Esophagus squamous epithelium (tissue), 5 donors: ENCODE data around the gene SPDYE3. TPM values are rescaled to one million over a fixed set of nuclear protein-coding genes. Genes with fewer than 3 reads are reported as not detected.
"Not testable (repeated sequence)": the region's sequence is repeated elsewhere in the genome, so short reads cannot be mapped to it uniquely, and the experiment has no call there.

Experiments used
- DNase-seq: peaks from one replicate; lab custom pipeline; 2025; lab: John Stamatoyannopoulos, UW
- H3K27ac ChIP-seq, 4 donors: fragments of 200-600 bp; sonication (generic); one replicate each; pipeline ENCODE4 v1.5.1; 2016 to 2019; ENCODE audit warnings: mild to moderate bottlenecking in 1 of 4
- H3K27me3 ChIP-seq, 4 donors: fragments of 200-600 bp; sonication (generic); 1 replicate in 3 of 4; 2 replicates in 1 of 4; pipeline versions ENCODE4 v1.5.1 to v1.6.0; 2017 to 2021; ENCODE audit warnings: antibody characterized with exemption in 1 of 4
- H3K36me3 ChIP-seq, 3 donors: fragments of 200-600 bp; sonication (generic); one replicate each; pipeline ENCODE4 v1.5.1; 2016 to 2019
- H3K4me1 ChIP-seq, 3 donors: fragments of 200-600 bp; sonication (generic); one replicate each; pipeline ENCODE4 v1.5.1; 2017 to 2019
- H3K4me3 ChIP-seq, 4 donors: fragments of 200-600 bp; sonication (generic); 1 replicate in 3 of 4; 2 replicates in 1 of 4; pipeline ENCODE4 v1.5.1; 2016 to 2019; ENCODE audit warnings: mild to moderate bottlenecking in 2 of 4, moderate library complexity in 1 of 4
- H3K9me3 ChIP-seq, 3 donors: fragments of 200-600 bp; sonication (generic); one replicate each; pipeline ENCODE4 v1.5.1; 2016 to 2019
- POLR2A ChIP-seq, 4 donors: fragments of 450-650 bp; IDR thresholded peaks; one replicate each; pipeline ENCODE4 v1.6.1; 2017; ENCODE audit warnings: antibody characterized with exemption in 4 of 4, mild to moderate bottlenecking in 4 of 4, moderate library complexity in 3 of 4
- WGBS, 2 donors: methylation state at CpG; one replicate each; pipeline ENCODE4 v1.1.5; 2018; 5-methylcytosine and 5-hydroxymethylcytosine counted together
- intact Hi-C: fragments of 100-400 bp; cut with DNase I; formaldehyde crosslinking; loops from one replicate; pipeline ENCODE4 v1.15.0; 2022
- total RNA-seq, 4 donors: library from RNA; depleted of rRNA; stranded (reverse); fragments of >200 nt; gene quantifications; one replicate each; pipeline ENCODE4 v1.1.0, GENCODE V29; 2016
- TF ChIP-seq, protein P1 (sequence below), 6 experiments: fragments of 450-650 bp in 4 of 6; fragments of 200-600 bp in 2 of 6; sonication (generic) in 2 of 6; IDR thresholded peaks; one replicate each; pipeline ENCODE4 v1.5.1; 2016 to 2019; ENCODE audit warnings: antibody characterized with exemption in 6 of 6, mild to moderate bottlenecking in 4 of 6, moderate library complexity in 4 of 6
- donor health status: DM: yes; HTN: yes; CAD: no.

SPDYE3 gene
- total RNA-seq, 4 donors from 2014 or later = not detected

- Histone ChIP-seq H3K36me3 (peaks cover 38 to 100% (median 57%) of the 10 kb centered on the region in 3 donors), H3K27me3 (no peaks in the 10 kb centered on the region), H3K4me3 (no peak within 1 kb of the TSS), H3K9me3 (no peaks in the 10 kb centered on the region), H3K4me1 (no peaks in the 10 kb centered on the region), H3K27ac (no peak within 1 kb of the TSS)
- DNase-seq = no peak
- TF ChIP-seq, protein P1, sequence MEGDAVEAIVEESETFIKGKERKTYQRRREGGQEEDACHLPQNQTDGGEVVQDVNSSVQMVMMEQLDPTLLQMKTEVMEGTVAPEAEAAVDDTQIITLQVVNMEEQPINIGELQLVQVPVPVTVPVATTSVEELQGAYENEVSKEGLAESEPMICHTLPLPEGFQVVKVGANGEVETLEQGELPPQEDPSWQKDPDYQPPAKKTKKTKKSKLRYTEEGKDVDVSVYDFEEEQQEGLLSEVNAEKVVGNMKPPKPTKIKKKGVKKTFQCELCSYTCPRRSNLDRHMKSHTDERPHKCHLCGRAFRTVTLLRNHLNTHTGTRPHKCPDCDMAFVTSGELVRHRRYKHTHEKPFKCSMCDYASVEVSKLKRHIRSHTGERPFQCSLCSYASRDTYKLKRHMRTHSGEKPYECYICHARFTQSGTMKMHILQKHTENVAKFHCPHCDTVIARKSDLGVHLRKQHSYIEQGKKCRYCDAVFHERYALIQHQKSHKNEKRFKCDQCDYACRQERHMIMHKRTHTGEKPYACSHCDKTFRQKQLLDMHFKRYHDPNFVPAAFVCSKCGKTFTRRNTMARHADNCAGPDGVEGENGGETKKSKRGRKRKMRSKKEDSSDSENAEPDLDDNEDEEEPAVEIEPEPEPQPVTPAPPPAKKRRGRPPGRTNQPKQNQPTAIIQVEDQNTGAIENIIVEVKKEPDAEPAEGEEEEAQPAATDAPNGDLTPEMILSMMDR (IDR thresholded peaks at IDR 0.05) = no peak
- TF ChIP-seq POLR2A (IDR thresholded peaks at IDR 0.05) = no peak
- WGBS, 2 donors = 73 to 83% methylated on average over 4 of the region's 11 CpGs
- intact Hi-C loops = loop anchor here (10.0 kb wide), 1 partner anchor 123 kb away; no protein-coding TSS in a partner anchor
These were observed 50.7 kb downstream of the SPDYE3 start, which contains the start of gene PILRB for GRCh38 chr7:100358027-100358856. PILRB (plus strand) TSS chr7:100358117; CDS start chr7:100358303, 186 bp downstream.

GRCh38 chr7:100358857-100359212 lies 51.3 kb downstream of the SPDYE3 start:
- Histone ChIP-seq H3K27ac (no peak overlapping the region), H3K4me1 (no peaks in the 10 kb centered on the region), H3K9me3 (no peaks in the 10 kb centered on the region), H3K36me3 (peaks cover 38 to 99% (median 51%) of the 10 kb centered on the region in 3 donors), H3K27me3 (no peaks in the 10 kb centered on the region), H3K4me3 (no peak overlapping the region)
- intact Hi-C loops = loop anchor here (10.0 kb wide), 1 partner anchor 124 kb away; no protein-coding TSS in a partner anchor
- TF ChIP-seq POLR2A (IDR thresholded peaks at IDR 0.05) = no peak
- TF ChIP-seq, protein P1 (IDR thresholded peaks at IDR 0.05) = no peak
- WGBS, 2 donors = 93 to 100% methylated on average over 5 to 6 of the region's 8 CpGs
- DNase-seq = no peak

DNA sequence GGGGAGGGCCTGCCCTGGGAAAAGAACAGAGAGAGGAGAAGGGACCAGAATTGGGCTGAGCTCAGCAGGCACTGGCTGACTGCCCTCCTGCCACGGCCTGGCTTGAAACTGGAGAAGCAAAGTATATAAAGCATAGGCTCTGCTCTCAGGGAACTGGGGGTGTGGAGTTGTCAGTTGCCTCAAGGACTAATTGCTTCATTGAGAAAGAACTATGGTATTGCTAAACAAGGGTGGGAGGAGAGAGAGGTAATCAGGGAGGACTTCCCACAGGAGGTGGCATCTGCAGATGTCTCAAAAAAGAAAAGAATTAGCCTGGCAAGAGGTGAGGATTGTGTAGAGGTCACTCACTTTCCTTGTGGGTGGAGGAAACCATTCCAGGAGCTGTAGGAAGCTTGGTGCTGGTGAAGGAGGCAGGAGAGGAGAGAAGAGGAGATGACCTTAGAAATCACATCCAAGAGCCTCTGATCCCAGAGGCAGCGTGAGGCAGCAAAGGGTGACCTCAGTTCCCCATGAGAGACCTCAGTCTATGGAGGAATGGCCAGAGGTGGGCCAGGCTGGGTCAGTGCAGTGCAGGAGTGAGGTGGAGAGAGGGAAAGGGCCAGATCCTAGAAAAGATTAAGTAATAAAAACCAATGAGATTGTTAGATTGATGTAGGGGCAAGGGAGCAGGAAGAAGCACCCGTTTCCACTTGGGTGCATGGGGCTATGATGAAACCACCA lies 52.8 kb downstream of the SPDYE3 start:
- no peaks in the 10 kb centered on the region for H3K4me1 ChIP-seq
- H3K4me3 ChIP-seq = no peak overlapping the region
- intact Hi-C loops = no loop called here
- TF ChIP-seq, protein P1 (IDR thresholded peaks at IDR 0.05) = no peak
- TF ChIP-seq POLR2A (IDR thresholded peaks at IDR 0.05) = no peak
- H3K27me3 ChIP-seq = no peaks in the 10 kb centered on the region
- WGBS, 2 donors = 79 to 87% methylated on average over 2 to 3 of the region's 3 CpGs
- no peaks in the 10 kb centered on the region for H3K9me3 ChIP-seq
- H3K27ac ChIP-seq = no peak overlapping the region
- H3K36me3 ChIP-seq = peaks cover 31 to 91% (median 45%) of the 10 kb centered on the region in 3 donors
- DNase-seq = no peak

- no peaks in the 10 kb centered on the region for H3K9me3 ChIP-seq
- H3K36me3 ChIP-seq = peaks cover 19 to 84% (median 25%) of the 10 kb centered on the region in 3 donors
- TF ChIP-seq, protein P1 (IDR thresholded peaks at IDR 0.05) = no peak
- TF ChIP-seq POLR2A (IDR thresholded peaks at IDR 0.05) = no peak
- peaks cover 0 to 8% (median 0%) of the 10 kb centered on the region in 3 donors for H3K4me1 ChIP-seq
- H3K27me3 ChIP-seq = no peaks in the 10 kb centered on the region
- H3K4me3 ChIP-seq = no peak overlapping the region
- no peak for DNase-seq
- intact Hi-C loops = no loop called here
- no peak overlapping the region for H3K27ac ChIP-seq
These were observed 55.6 kb downstream of the SPDYE3 start for GRCh38 chr7:100363098-100363497.

- intact Hi-C loops, H3K4me1 ChIP-seq, H3K4me3 ChIP-seq, DNase-seq, H3K9me3 ChIP-seq, H3K27ac ChIP-seq, H3K27me3 ChIP-seq: not testable (repeated sequence)
- 93 to 97% methylated on average over 4 to 7 of the region's 7 CpGs for WGBS, 2 donors
- H3K36me3 ChIP-seq = peaks cover 19 to 77% (median 20%) of the 10 kb centered on the region in 3 donors
These were observed 56.3 kb downstream of the SPDYE3 start for GRCh38 chr7:100363797-100364196.
